ENCODE results near the gene QRFP. TPM values are rescaled to one million over a fixed set of nuclear protein-coding genes. Genes with fewer than 3 reads are reported as not detected.
A peak's percentile ranks its signal among the peaks of the same experiment; 100 is the strongest.

Gene QRFP
- total and polyA plus RNA-seq, 2 of the 8 experiments (the other 6 are each of a cell fraction or from before 2014, with no cell fraction given), result not detected

- H4K5ac ChIP-seq (ENCODE audit: insufficient read length, low read depth, low read length), result no peak overlapping the region
- WGBS, 2 experiments (ENCODE audit: extremely low coverage in 1 of 2, insufficient coverage in 1 of 2, insufficient read length in 1 of 2, insufficient replicate concordance in 2 of 2, low coverage in 1 of 2, low lambda C conversion rate in 2 of 2, missing lambda C conversion rate in 1 of 2), result 2% methylated on average over 9 of the region's 32 CpGs; no CpG with 5 or more reads in 1 of the 2 experiments
- no peak overlapping the region for H2AK5ac ChIP-seq (ENCODE audit: low read depth, low read length)
- H3K56ac ChIP-seq (replicated peaks; ENCODE audit: insufficient read length, low read depth, low read length), result no peak overlapping the region
- no peak overlapping the region for H2BK120ac ChIP-seq (replicated peaks; ENCODE audit: low read depth, low read length)
- TF ChIP-seq EZH2 (IDR thresholded peaks at IDR 0.05; ENCODE audit: low read depth, low read length, severe bottlenecking), result peak; percentile 77
- TF ChIP-seq SRF (IDR thresholded peaks at IDR 0.05; ENCODE audit: low read depth, low read length), result no peak
- peak; percentile 52; the same call in 1 of the 2 replicates for TF ChIP-seq SUZ12 (IDR thresholded peaks at IDR 0.05; ENCODE audit: low read length)
- peak; percentile 39 for TF ChIP-seq RNF2 (IDR thresholded peaks at IDR 0.05; ENCODE audit: borderline replicate concordance, low read depth, low read length, missing control alignments, poor library complexity, severe bottlenecking)
- TF ChIP-seq CBX5 (IDR thresholded peaks at IDR 0.05; ENCODE audit: low read depth, low read length), result no peak
- no peak for TF ChIP-seq KDM1A (IDR thresholded peaks at IDR 0.05; ENCODE audit: borderline replicate concordance, low read length)
- peaks cover 8 to 37% (median 15%) of the 10 kb centered on the region in 4 experiments for H3K4me1 ChIP-seq (replicated peaks in 1 of 4; ENCODE audit: control insufficient read depth in 3 of 4, insufficient read depth in 4 of 4, low read length in 3 of 4)
- peaks cover 14% of the 10 kb centered on the region; the same call in 1 of the 2 replicates for H3K23me2 ChIP-seq (ENCODE audit: low read depth, low read length)
- CTCF ChIA-PET (ENCODE audit: partially characterized antibody), result interaction anchor here (0.7 to 1.4 kb wide), 8 partner anchors 29 to 73 kb away, joined by 3 to 4 read pairs (median 3); no protein-coding TSS in a partner anchor
- H4K20me1 ChIP-seq (replicated peaks in 1 of 2; ENCODE audit: control insufficient read depth in 1 of 2, insufficient read depth in 2 of 2, low read length in 2 of 2), result peaks cover 3 to 5% of the 10 kb centered on the region in 2 experiments
- H3K27ac ChIP-seq (ENCODE audit: low read depth, low read length), result no peak overlapping the region
- FAIRE-seq, result no peak
- no peaks in the 10 kb centered on the region for H3K9me3 ChIP-seq (ENCODE audit: insufficient read depth in 2 of 2, low read depth in 1 of 2, low read length in 1 of 2)
- no peak overlapping the region for H3K9ac ChIP-seq (replicated peaks in 1 of 4; ENCODE audit: extremely low read depth in 1 of 4, low read depth in 3 of 4, low read length in 3 of 4)
- POLR2A ChIA-PET (ENCODE audit: partially characterized antibody), result no interaction called here
- H3K4me3 ChIP-seq (ENCODE audit: extremely low read depth in 1 of 4, insufficient read depth in 2 of 4, low read depth in 3 of 4, low read length in 4 of 4), result peak overlapping the region; percentile 23 to 96 (median 44); a peak in 7 of 8 replicates
- no peak overlapping the region for H2AFZ ChIP-seq (ENCODE audit: low read length)
- peak in 1 of 2 experiments; percentile 73 for DNase-seq (ENCODE audit: low read depth in 1 of 2, low spot score in 2 of 2)
- no peaks in the 10 kb centered on the region; a peak in 1 of 8 replicates for H3K36me3 ChIP-seq (ENCODE audit: control insufficient read depth in 2 of 4, insufficient read depth in 4 of 4, low read length in 3 of 4)
- peak overlapping the region; percentile 78 for H3K18ac ChIP-seq (ENCODE audit: extremely low read depth, low read length)
- no peak overlapping the region for H4K91ac ChIP-seq (replicated peaks; ENCODE audit: insufficient read length, low read length)
- peak overlapping the region; percentile 60; the same call in 1 of the 2 replicates for H2BK12ac ChIP-seq (ENCODE audit: low read depth, low read length)
- no peaks in the 10 kb centered on the region for H3K79me1 ChIP-seq (ENCODE audit: low read depth, low read length)
- no peak overlapping the region for H2BK5ac ChIP-seq (ENCODE audit: low read depth, low read length)
- no peak overlapping the region for H3K4ac ChIP-seq (replicated peaks; ENCODE audit: insufficient read length, low read depth, low read length)
- H2BK20ac ChIP-seq (ENCODE audit: low read length), result 0 out of 2 replicates have a peak overlapping the region, but pooled peaks have one; percentile 80
- H3K27me3 ChIP-seq (replicated peaks in 1 of 4; ENCODE audit: control insufficient read depth in 3 of 4, extremely low read depth in 1 of 4, insufficient read depth in 3 of 4, low read length in 3 of 4), result peaks cover 18 to 44% (median 32%) of the 10 kb centered on the region in 4 experiments
- H2BK15ac ChIP-seq (ENCODE audit: low read length), result 0 out of 2 replicates have a peak overlapping the region, but pooled peaks have one; percentile 92
- H3K23ac ChIP-seq (ENCODE audit: insufficient read length), result no peak overlapping the region
- peak overlapping the region; percentile 0 to 73 for H3K4me2 ChIP-seq (ENCODE audit: insufficient read depth in 1 of 2, low read depth in 2 of 2, low read length in 2 of 2)
- no peaks in the 10 kb centered on the region for H3K79me2 ChIP-seq (ENCODE audit: control insufficient read depth in 1 of 2, insufficient read depth in 2 of 2, low read length in 2 of 2)
- H3K14ac ChIP-seq (ENCODE audit: insufficient read length), result no peak overlapping the region
- H4K8ac ChIP-seq (ENCODE audit: extremely low read depth, insufficient read depth, low read length), result peak overlapping the region; percentile 43
Observed at GRCh38 chr9:130940027-130940549, 43.5 kb upstream of the QRFP start.

Measured in H1 (cell line).